ENCODE data around the gene KRT37. TPM values are rescaled to one million over a fixed set of nuclear protein-coding genes. Genes with fewer than 3 reads are reported as not detected.

KRT37 gene
- total and polyA plus RNA-seq, 9 of the 15 experiments (the other 6 are each of a cell fraction or from before 2014, with no cell fraction given): not detected

DNA sequence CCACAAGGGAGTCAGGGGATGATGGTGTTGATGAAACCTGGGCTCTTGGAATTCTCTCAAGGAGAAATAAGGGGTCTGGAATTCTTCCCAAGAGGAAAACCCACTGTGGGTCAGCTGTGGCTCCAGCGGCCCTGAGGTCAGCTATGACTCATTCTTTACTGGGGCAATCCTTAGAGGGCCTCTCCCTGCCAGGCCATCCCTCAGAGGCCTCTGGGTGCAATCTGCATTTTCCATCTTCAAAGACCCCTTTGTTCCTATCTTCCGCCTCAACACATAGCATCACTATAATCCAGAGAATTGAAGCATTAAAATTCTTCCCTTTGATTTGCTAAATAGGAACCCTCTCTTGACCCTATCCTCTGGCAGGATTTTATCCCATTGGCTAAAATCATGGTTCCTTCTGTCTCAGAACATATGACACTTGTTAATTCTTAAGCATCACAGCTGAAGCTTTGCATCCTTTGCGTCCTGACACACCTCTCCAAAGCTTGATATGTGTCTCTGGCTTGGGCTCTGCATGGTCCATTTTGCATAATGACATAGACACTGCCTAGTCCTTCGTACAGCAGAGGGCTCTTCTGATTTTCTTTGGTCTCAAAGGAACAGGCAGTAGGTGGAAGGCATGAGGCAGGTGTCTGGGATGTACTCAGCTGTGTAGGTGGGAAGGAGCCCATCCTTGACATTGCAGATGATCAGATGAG is 4.4 kb upstream of the KRT37 start:
- Histone ChIP-seq H2AFZ (ENCODE audit: low read depth, low read length) (no peak overlapping the region), H3K9me3 (replicated peaks; ENCODE audit: control insufficient read depth, insufficient read depth, low read depth, low read length) (no peaks in the 10 kb centered on the region), H3K27me3 (ENCODE audit: control insufficient read depth in 2 of 2, insufficient read depth in 2 of 2, low read length in 2 of 2) (peaks cover 14 to 22% of the 10 kb centered on the region in 2 experiments), H3K36me3 (ENCODE audit: control insufficient read depth, insufficient read depth, low read length) (no peaks in the 10 kb centered on the region), H3K9ac (ENCODE audit: insufficient read depth in 1 of 2, low read depth in 2 of 2, low read length in 2 of 2) (no peak overlapping the region), H3K4me3 (no peak overlapping the region), H3K4me1 (replicated peaks in 1 of 2; ENCODE audit: control insufficient read depth in 2 of 2, insufficient read depth in 2 of 2, low read length in 2 of 2) (no peaks in the 10 kb centered on the region), H3K27ac (ENCODE audit: extremely low read depth, low read depth, low read length) (no peak overlapping the region), H3K4me2 (ENCODE audit: insufficient read depth, low read length) (no peak overlapping the region), H4K20me1 (replicated peaks; ENCODE audit: control insufficient read depth, insufficient read depth, low read length) (no peaks in the 10 kb centered on the region), H3K79me2 (ENCODE audit: control insufficient read depth, insufficient read depth, low read length) (no peaks in the 10 kb centered on the region), H3K9me1 (ENCODE audit: control insufficient read depth, insufficient read depth, low read length) (no peaks in the 10 kb centered on the region)
- ChIA-PET POLR2A (no interaction called here), CTCF (ENCODE audit: low intra/inter-chr PET ratio) (interaction anchor here (0.6 kb wide), 1 partner anchor 668 kb away, joined by 3 read pairs; no protein-coding TSS in a partner anchor)
- intact Hi-C loops (cut with micrococcal nuclease): no loop called here
- no TSS peak for BruUV-seq (replicated peaks)
- 0% methylated on average over 4 of the region's 4 CpGs for WGBS (ENCODE audit: insufficient coverage, low coverage, missing lambda C conversion rate)
- ATAC-seq (no peak), FAIRE-seq (no peak), DNase-seq (ENCODE audit: extremely low read depth in 1 of 4, low spot score in 3 of 4) (no peak)
- in situ Hi-C loops (cut with MboI): no loop called here
- TF ChIP-seq ZNF740 (CRISPR knock-in tag; IDR thresholded peaks at IDR 0.05) (no peak), ZNF740 (tag; IDR thresholded peaks at IDR 0.05) (no peak), ZBTB2 (IDR thresholded peaks at IDR 0.05) (no peak), FOXA3 (CRISPR knock-in tag; conservative IDR thresholded peaks at IDR 0.05 in 1 of 2, IDR thresholded peaks at IDR 0.05 in 1 of 2) (no peak), ZNF197 (CRISPR knock-in tag; IDR thresholded peaks at IDR 0.05; ENCODE audit: low read depth) (no peak), DIDO1 (tag; IDR thresholded peaks at IDR 0.05; ENCODE audit: low read depth) (no peak), USF1 (CRISPR knock-in tag; IDR thresholded peaks at IDR 0.05) (no peak), CBX8 (IDR thresholded peaks at IDR 0.05; ENCODE audit: borderline replicate concordance, extremely low read depth, low read depth, low read length, poor library complexity, severe bottlenecking) (no peak), GATAD2A (IDR thresholded peaks at IDR 0.05) (no peak), SRF (CRISPR knock-in tag; IDR thresholded peaks at IDR 0.05) (no peak), ZFP30 (CRISPR knock-in tag; IDR thresholded peaks at IDR 0.05; ENCODE audit: borderline replicate concordance) (no peak), ATF7 (IDR thresholded peaks at IDR 0.05) (no peak), ZBTB7A (IDR thresholded peaks at IDR 0.05; ENCODE audit: borderline replicate concordance, control insufficient read depth, low read depth, low read length) (no peak), FOXJ3 (CRISPR knock-in tag; IDR thresholded peaks at IDR 0.05) (no peak), SAP30 (IDR thresholded peaks at IDR 0.05; ENCODE audit: borderline replicate concordance, insufficient read depth, low read depth, low read length, poor library complexity, severe bottlenecking) (no peak)
- TF ChIP-seq, protein P1, sequence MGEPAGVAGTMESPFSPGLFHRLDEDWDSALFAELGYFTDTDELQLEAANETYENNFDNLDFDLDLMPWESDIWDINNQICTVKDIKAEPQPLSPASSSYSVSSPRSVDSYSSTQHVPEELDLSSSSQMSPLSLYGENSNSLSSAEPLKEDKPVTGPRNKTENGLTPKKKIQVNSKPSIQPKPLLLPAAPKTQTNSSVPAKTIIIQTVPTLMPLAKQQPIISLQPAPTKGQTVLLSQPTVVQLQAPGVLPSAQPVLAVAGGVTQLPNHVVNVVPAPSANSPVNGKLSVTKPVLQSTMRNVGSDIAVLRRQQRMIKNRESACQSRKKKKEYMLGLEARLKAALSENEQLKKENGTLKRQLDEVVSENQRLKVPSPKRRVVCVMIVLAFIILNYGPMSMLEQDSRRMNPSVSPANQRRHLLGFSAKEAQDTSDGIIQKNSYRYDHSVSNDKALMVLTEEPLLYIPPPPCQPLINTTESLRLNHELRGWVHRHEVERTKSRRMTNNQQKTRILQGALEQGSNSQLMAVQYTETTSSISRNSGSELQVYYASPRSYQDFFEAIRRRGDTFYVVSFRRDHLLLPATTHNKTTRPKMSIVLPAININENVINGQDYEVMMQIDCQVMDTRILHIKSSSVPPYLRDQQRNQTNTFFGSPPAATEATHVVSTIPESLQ (CRISPR knock-in tag; IDR thresholded peaks at IDR 0.05): no peak

All from K562 (cell line).